PC-3 (cell line): ENCODE data around the gene IL11RA. TPM values are rescaled to one million over a fixed set of nuclear protein-coding genes. Genes with fewer than 3 reads are reported as not detected.
A peak's percentile ranks its signal among the peaks of the same experiment; 100 is the strongest.

Source experiments
- ATAC-seq: fragments of 200-7000 bp; cut with Tn5 transposase; 2 replicates; pipeline ENCODE4 v1.9.1; 2020; ENCODE audit warnings: mild to moderate bottlenecking, moderate library complexity
- BruUV-seq: library from RNA; stranded (reverse); fragments of 400-500 nt; replicated peaks from 2 replicates; lab custom pipeline; 2021; lab: Mats Ljungman, UMichigan
- CTCF ChIA-PET: fragments of 300-600 bp; sonication (Branson Sonifier 250); formaldehyde crosslinking; loops from one replicate; lab custom pipeline; 2022; ENCODE audit warnings: antibody characterized with exemption; lab: Charles Lee
- POLR2A ChIA-PET: fragments of 300-600 bp; sonication (Branson Sonifier 250); formaldehyde crosslinking; loops from one replicate; lab custom pipeline; 2022; ENCODE audit warnings: antibody characterized with exemption; ENCODE audit not compliant: unreplicated experiment; lab: Charles Lee
- DNase-seq: peaks from one replicate; pipeline ENCODE4 v3.0.0-alpha.2; 2015
- H2AFZ ChIP-seq: fragments of 300-600 bp; sonication (generic); 2 replicates; pipeline ENCODE4 v1.6.0; 2016; ENCODE audit warnings: antibody characterized with exemption, low read length
- H3F3A ChIP-seq: fragments of 300-600 bp; sonication (generic); one replicate; pipeline ENCODE4 v1.6.0; 2017; ENCODE audit warnings: antibody characterized with exemption, low read length, control low read depth, mild to moderate bottlenecking; ENCODE audit not compliant: unreplicated experiment
- H3K27ac ChIP-seq: fragments of 300-600 bp; sonication (generic); 2 replicates; pipeline ENCODE4 v1.5.1; 2016; ENCODE audit warnings: mild to moderate bottlenecking, low read length
- H3K27me3 ChIP-seq: fragments of 300-600 bp; sonication (generic); 2 replicates; pipeline ENCODE4 v1.6.1; 2016; ENCODE audit warnings: low read length, mixed read lengths
- H3K36me3 ChIP-seq: fragments of 300-600 bp; sonication (generic); 2 replicates; pipeline ENCODE4 v1.6.1; 2016; ENCODE audit warnings: low read depth, mixed run types, low read length, mixed read lengths
- H3K4me1 ChIP-seq: fragments of 300-600 bp; sonication (generic); 2 replicates; pipeline ENCODE4 v1.5.1; 2016; ENCODE audit warnings: low read length; ENCODE audit not compliant: insufficient read depth
- H3K4me2 ChIP-seq: fragments of 300-600 bp; sonication (generic); 2 replicates; pipeline ENCODE4 v1.6.0; 2016; ENCODE audit warnings: low read length
- H3K4me3 ChIP-seq: fragments of 300-600 bp; sonication (generic); 2 replicates; pipeline ENCODE4 v1.5.1; 2016; ENCODE audit warnings: mild to moderate bottlenecking, low read length, mixed read lengths
- H3K79me2 ChIP-seq: fragments of 300-600 bp; sonication (generic); 2 replicates; pipeline ENCODE4 v1.6.1; 2017; ENCODE audit warnings: low read length, mixed read lengths
- H3K9ac ChIP-seq: fragments of 300-600 bp; sonication (generic); 2 replicates; pipeline ENCODE4 v1.6.0; 2016; ENCODE audit warnings: mild to moderate bottlenecking, low read length
- H3K9me2 ChIP-seq: fragments of 300-600 bp; sonication (generic); replicated peaks from 2 replicates; pipeline ENCODE4 v1.6.1; 2016; ENCODE audit warnings: mixed run types, low read length, mixed read lengths
- H3K9me3 ChIP-seq: fragments of 300-600 bp; sonication (generic); 2 replicates; pipeline ENCODE4 v1.6.1; 2016; ENCODE audit warnings: low read length, mixed read lengths
- H4K20me1 ChIP-seq: fragments of 300-600 bp; sonication (generic); 2 replicates; pipeline ENCODE4 v1.6.1; 2016; ENCODE audit warnings: low read length, mixed read lengths
- CTCF ChIP-seq: fragments of 300-600 bp; sonication (generic); conservative IDR thresholded peaks from 2 replicates; pipeline ENCODE4 v1.5.1; 2017; ENCODE audit warnings: antibody characterized with exemption, low read depth, mild to moderate bottlenecking, low read length
- EZH2 ChIP-seq: fragments of 300-600 bp; sonication (generic); IDR thresholded peaks from one replicate; pipeline ENCODE4 v1.6.1; 2017; ENCODE audit warnings: antibody characterized with exemption, mild to moderate bottlenecking, low read length; ENCODE audit not compliant: unreplicated experiment
- EZH2phosphoT487 ChIP-seq: fragments of 300-600 bp; sonication (generic); IDR thresholded peaks from 2 replicates; pipeline ENCODE4 v1.6.1; 2018; ENCODE audit warnings: mild to moderate bottlenecking, antibody characterized with exemption, low read length, borderline replicate concordance
- intact Hi-C: fragments of 100-400 bp; cut with micrococcal nuclease; formaldehyde crosslinking; loops from 2 replicates; pipeline ENCODE4 v1.9.0; 2023
- total RNA-seq: library from RNA; depleted of rRNA; stranded (reverse); fragments of >200 nt; gene quantifications from 2 replicates; pipeline ENCODE4 v1.2.3, GENCODE V29; 2014

Gene IL11RA
- total RNA-seq, 1 experiment from 2014 or later, result 8.3 TPM

DNA sequence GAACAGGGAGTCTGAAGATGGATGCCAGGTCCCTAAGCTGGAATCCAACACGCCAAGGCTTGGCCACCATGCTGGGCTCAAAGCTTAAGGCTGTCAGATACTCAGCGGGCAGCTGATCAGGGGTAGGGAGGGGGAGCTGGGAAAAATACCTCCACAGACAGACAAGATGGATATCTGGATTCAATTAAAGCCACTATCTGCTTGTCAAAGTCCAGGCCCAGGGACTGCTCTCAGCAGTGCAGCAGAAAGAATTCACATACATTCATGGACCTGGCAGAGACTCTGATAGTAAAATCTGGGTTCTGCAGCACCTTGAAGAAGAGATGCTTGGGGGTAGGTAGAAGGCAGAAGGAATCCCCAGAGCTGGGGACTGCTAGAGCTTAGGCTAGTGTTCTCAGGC lies 36.9 kb upstream of the IL11RA start:
- Histone ChIP-seq H3K36me3 (no peaks in the 10 kb centered on the region), H3K4me1 (peaks cover 23% of the 10 kb centered on the region; the same call in 1 of the 2 replicates), H3F3A (no peaks in the 10 kb centered on the region), H3K9ac (no peak overlapping the region), H3K4me3 (no peak overlapping the region), H3K4me2 (no peak overlapping the region), H3K9me2 (no peaks in the 10 kb centered on the region), H4K20me1 (no peaks in the 10 kb centered on the region), H3K27ac (no peak overlapping the region), H3K79me2 (peaks cover 24% of the 10 kb centered on the region), H2AFZ (no peak overlapping the region), H3K27me3 (no peaks in the 10 kb centered on the region), H3K9me3 (no peaks in the 10 kb centered on the region)
- TF ChIP-seq EZH2phosphoT487 (no peak), CTCF (no peak), EZH2 (no peak)
- POLR2A ChIA-PET, result no interaction called here
- intact Hi-C loops, result no loop called here
- CTCF ChIA-PET, result no interaction called here
- ATAC-seq, result no peak
- no TSS peak for BruUV-seq
- DNase-seq, result no peak

- no peaks in the 10 kb centered on the region for H3K27me3 ChIP-seq
- no peaks in the 10 kb centered on the region for H3K9me3 ChIP-seq
- H3K9me2 ChIP-seq, result no peaks in the 10 kb centered on the region
- H2AFZ ChIP-seq, result peak within 1 kb of the TSS; percentile 83
- H3K4me3 ChIP-seq, result peak within 1 kb of the TSS; percentile 90
- no peaks in the 10 kb centered on the region for H4K20me1 ChIP-seq
- TSS peak; percentile 71 for BruUV-seq
- peaks cover 6% of the 10 kb centered on the region for H3K79me2 ChIP-seq
- peak within 1 kb of the TSS; percentile 99 for H3K4me2 ChIP-seq
- ChIA-PET CTCF (interaction anchor here (1.1 kb wide), 1 partner anchor 16 kb away, joined by 3 read pairs; no protein-coding TSS in a partner anchor), POLR2A (interaction anchor here (0.6 kb wide), 1 partner anchor 51 kb away, joined by 3 read pairs; no protein-coding TSS in a partner anchor)
- DNase-seq, result peak; percentile 89
- peak within 1 kb of the TSS; percentile 85 for H3K9ac ChIP-seq
- peak; percentile 99 for ATAC-seq
- H3K27ac ChIP-seq, result no peak within 1 kb of the TSS
- TF ChIP-seq EZH2, result no peak
- TF ChIP-seq EZH2phosphoT487, result no peak
- no peak for TF ChIP-seq CTCF
- H3K4me1 ChIP-seq, result peaks cover 8% of the 10 kb centered on the region; the same call in 1 of the 2 replicates
- H3K36me3 ChIP-seq, result no peaks in the 10 kb centered on the region
- intact Hi-C loops, result loop anchor here (1.0 kb wide), 1 partner anchor 8 kb away; the partner anchor contains the start of gene RPP25L
- no peaks in the 10 kb centered on the region for H3F3A ChIP-seq
Observed at GRCh38 chr9:34620061-34620994, 31.7 kb upstream of the IL11RA start, which contains the start of gene DCTN3. Gene DCTN3, minus strand, starts transcription at chr9:34620495. Its CDS starts 31 bp downstream, at chr9:34620464.
